GM21381 (cell line): ENCODE data around the gene TSPAN6.
A peak's percentile ranks its signal among the peaks of the same experiment; 100 is the strongest.

Experiments used
- ATAC-seq: cut with Tn5 transposase; IDR thresholded peaks from one replicate; pipeline ENCODE4 v1.9.1; 2021; ENCODE audit warnings: mild to moderate bottlenecking, moderate library complexity; ENCODE audit not compliant: unreplicated experiment

Gene TSPAN6

GRCh38 chrX:100636321-100636991 lies at the start of gene TSPAN6:
TSS of gene TSPAN6 (minus strand) at chrX:100636806. CDS start at chrX:100636694, 112 bp downstream.
- ATAC-seq, result peak; percentile 98

- no peak for ATAC-seq
These were observed 49.3 kb upstream of the TSPAN6 start for GRCh38 chrX:100685997-100686305.

GRCh38 chrX:100685284-100685996 lies 48.8 kb upstream of the TSPAN6 start:
- ATAC-seq, result peak; percentile 54

- no peak for ATAC-seq
These were observed 46.3 kb upstream of the TSPAN6 start for GRCh38 chrX:100682939-100683338.

GRCh38 chrX:100681599-100681998 lies 45.0 kb upstream of the TSPAN6 start:
- no peak for ATAC-seq

GRCh38 chrX:100680756-100681155 lies 44.1 kb upstream of the TSPAN6 start:
- ATAC-seq, result no peak

- ATAC-seq, result no peak
These were observed 41.1 kb upstream of the TSPAN6 start for GRCh38 chrX:100677611-100678181.

GRCh38 chrX:100674705-100675104 lies 38.1 kb upstream of the TSPAN6 start:
- ATAC-seq, result peak; percentile 51

GRCh38 chrX:100673397-100673953 lies 36.9 kb upstream of the TSPAN6 start:
- ATAC-seq, result no peak

GRCh38 chrX:100672966-100673365 lies 36.4 kb upstream of the TSPAN6 start:
- no peak for ATAC-seq

GRCh38 chrX:100663642-100664041 lies 27.0 kb upstream of the TSPAN6 start:
- ATAC-seq, result no peak

GRCh38 chrX:100662796-100663195 lies 26.2 kb upstream of the TSPAN6 start:
- ATAC-seq, result no peak

GRCh38 chrX:100662170-100662569 lies 25.6 kb upstream of the TSPAN6 start:
- ATAC-seq, result no peak

- no peak for ATAC-seq
These were observed 23.0 kb upstream of the TSPAN6 start for GRCh38 chrX:100659431-100660137.

- ATAC-seq, result no peak
These were observed 22.4 kb upstream of the TSPAN6 start for GRCh38 chrX:100658941-100659381.

- no peak for ATAC-seq
These were observed 17.7 kb upstream of the TSPAN6 start for GRCh38 chrX:100654261-100654660.

- no peak for ATAC-seq
These were observed 15.7 kb upstream of the TSPAN6 start for GRCh38 chrX:100652266-100652665.

- ATAC-seq, result no peak
These were observed 14.2 kb upstream of the TSPAN6 start for GRCh38 chrX:100650841-100651240.

GRCh38 chrX:100649550-100650356 lies 13.1 kb upstream of the TSPAN6 start:
- no peak for ATAC-seq
